ENCODE data around the gene SIX2.

DNA sequence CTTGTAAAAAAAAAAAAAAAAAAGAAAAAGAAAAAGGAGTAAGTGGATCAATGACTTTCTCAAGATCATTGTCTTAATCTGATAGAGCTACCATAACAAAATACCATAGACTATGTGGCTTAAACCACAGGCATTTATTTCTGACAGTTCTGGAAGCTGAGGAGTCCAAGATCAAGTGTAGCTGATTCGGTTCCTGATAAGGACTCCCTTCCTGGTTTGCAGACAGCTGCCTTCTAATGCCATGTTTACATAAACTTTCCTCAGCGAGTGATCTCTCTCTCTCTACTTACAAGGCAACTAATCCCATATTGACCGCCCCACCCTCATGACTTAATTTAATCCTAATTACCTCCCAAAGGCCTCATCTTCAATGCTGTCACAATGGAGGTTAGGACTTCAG lies 36.5 kb upstream of the SIX2 start:
- TF ChIP-seq POLR2A (IDR thresholded peaks at IDR 0.05) (no peak), EP300 (IDR thresholded peaks at IDR 0.05; ENCODE audit: low read depth) (no peak)
- TF ChIP-seq, protein P1, sequence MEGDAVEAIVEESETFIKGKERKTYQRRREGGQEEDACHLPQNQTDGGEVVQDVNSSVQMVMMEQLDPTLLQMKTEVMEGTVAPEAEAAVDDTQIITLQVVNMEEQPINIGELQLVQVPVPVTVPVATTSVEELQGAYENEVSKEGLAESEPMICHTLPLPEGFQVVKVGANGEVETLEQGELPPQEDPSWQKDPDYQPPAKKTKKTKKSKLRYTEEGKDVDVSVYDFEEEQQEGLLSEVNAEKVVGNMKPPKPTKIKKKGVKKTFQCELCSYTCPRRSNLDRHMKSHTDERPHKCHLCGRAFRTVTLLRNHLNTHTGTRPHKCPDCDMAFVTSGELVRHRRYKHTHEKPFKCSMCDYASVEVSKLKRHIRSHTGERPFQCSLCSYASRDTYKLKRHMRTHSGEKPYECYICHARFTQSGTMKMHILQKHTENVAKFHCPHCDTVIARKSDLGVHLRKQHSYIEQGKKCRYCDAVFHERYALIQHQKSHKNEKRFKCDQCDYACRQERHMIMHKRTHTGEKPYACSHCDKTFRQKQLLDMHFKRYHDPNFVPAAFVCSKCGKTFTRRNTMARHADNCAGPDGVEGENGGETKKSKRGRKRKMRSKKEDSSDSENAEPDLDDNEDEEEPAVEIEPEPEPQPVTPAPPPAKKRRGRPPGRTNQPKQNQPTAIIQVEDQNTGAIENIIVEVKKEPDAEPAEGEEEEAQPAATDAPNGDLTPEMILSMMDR (IDR thresholded peaks at IDR 0.05) = no peak
